Cardiac septum (tissue), 1 donor: ENCODE measurements around the gene SYT17. TPM values are rescaled to one million over a fixed set of nuclear protein-coding genes. Genes with fewer than 3 reads are reported as not detected.

Experiments used
- DNase-seq: peaks from one replicate; pipeline ENCODE4 v3.0.0-alpha.2; 2020; ENCODE audit warnings: low spot score
- intact Hi-C: fragments of 100-400 bp; cut with DNase I; formaldehyde crosslinking; loops from one replicate; pipeline ENCODE4 v1.14.0; 2022
- total RNA-seq: library from RNA; stranded (reverse); fragmentation: NEBNext Ultra II Directional; extraction: Animal tissue kit (Norgen Biotek cat#: 25700); gene quantifications from one replicate; pipeline ENCODE4 v1.2.1, GENCODE V29; 2021
- donor health status: DM: no; HTN: no; CAD: no.

SYT17 gene
- total RNA-seq, 1 donor from 2014 or later = 0.81 TPM

- intact Hi-C loops = no loop called here
- DNase-seq = no peak
Observed at GRCh38 chr16:19285431-19285830, 117.4 kb downstream of the SYT17 start, which contains the start of gene CLEC19A. CLEC19A (plus strand) TSS chr16:19285731; CDS start chr16:19285852, 121 bp downstream.

GRCh38 chr16:19286827-19287226, 118.8 kb downstream of the SYT17 start:
- no peak for DNase-seq
- intact Hi-C loops = no loop called here

- DNase-seq = no peak
- intact Hi-C loops = no loop called here
Observed at GRCh38 chr16:19287241-19287640, 119.2 kb downstream of the SYT17 start.

- intact Hi-C loops = no loop called here
- DNase-seq = no peak
Observed at GRCh38 chr16:19288872-19289799, 121.1 kb downstream of the SYT17 start.

GRCh38 chr16:19289811-19290485, 121.9 kb downstream of the SYT17 start:
- intact Hi-C loops = no loop called here
- no peak for DNase-seq

GRCh38 chr16:19290860-19291259, 122.8 kb downstream of the SYT17 start:
- no peak for DNase-seq
- intact Hi-C loops = no loop called here

- DNase-seq = no peak
Observed at GRCh38 chr16:19291475-19291874, 123.4 kb downstream of the SYT17 start.

GRCh38 chr16:19292186-19292585, 124.1 kb downstream of the SYT17 start:
- intact Hi-C loops = no loop called here

More at GRCh38 chr16:19291475-19291874, 123.4 kb downstream of the SYT17 start:
- intact Hi-C loops = no loop called here

GRCh38 chr16:19294156-19294649, 126.2 kb downstream of the SYT17 start:
- DNase-seq = no peak
- intact Hi-C loops = no loop called here

More at GRCh38 chr16:19292186-19292585, 124.1 kb downstream of the SYT17 start:
- no peak for DNase-seq

GRCh38 chr16:19295393-19295792, 127.4 kb downstream of the SYT17 start:
- intact Hi-C loops = no loop called here
- DNase-seq = no peak

GRCh38 chr16:19297454-19297853, 129.4 kb downstream of the SYT17 start:
- no peak for DNase-seq
- intact Hi-C loops = no loop called here

GRCh38 chr16:19299565-19299964, 131.5 kb downstream of the SYT17 start:
- intact Hi-C loops = no loop called here
- no peak for DNase-seq

GRCh38 chr16:19301931-19302330, 133.9 kb downstream of the SYT17 start:
- intact Hi-C loops = no loop called here

GRCh38 chr16:19304750-19305149, 136.7 kb downstream of the SYT17 start:
- intact Hi-C loops = no loop called here
- no peak for DNase-seq

More at GRCh38 chr16:19301931-19302330, 133.9 kb downstream of the SYT17 start:
- DNase-seq = no peak

- intact Hi-C loops = no loop called here
- DNase-seq = no peak
Observed at GRCh38 chr16:19305443-19305842, 137.4 kb downstream of the SYT17 start.

GRCh38 chr16:19307587-19308241, 139.7 kb downstream of the SYT17 start:
- no peak for DNase-seq
- intact Hi-C loops = no loop called here

GRCh38 chr16:19308392-19308791, 140.4 kb downstream of the SYT17 start:
- intact Hi-C loops = no loop called here
- no peak for DNase-seq

GRCh38 chr16:19309178-19309577, 141.1 kb downstream of the SYT17 start:
- DNase-seq = no peak
- intact Hi-C loops = no loop called here

- intact Hi-C loops = no loop called here
- DNase-seq = no peak
Observed at GRCh38 chr16:19314718-19315425, 146.8 kb downstream of the SYT17 start.
